ENCODE data around the gene CNTLN. TPM values are rescaled to one million over a fixed set of nuclear protein-coding genes. Genes with fewer than 3 reads are reported as not detected.

The CNTLN gene
- total RNA-seq, 1 experiment from 2014 or later = 5.1 TPM

DNA sequence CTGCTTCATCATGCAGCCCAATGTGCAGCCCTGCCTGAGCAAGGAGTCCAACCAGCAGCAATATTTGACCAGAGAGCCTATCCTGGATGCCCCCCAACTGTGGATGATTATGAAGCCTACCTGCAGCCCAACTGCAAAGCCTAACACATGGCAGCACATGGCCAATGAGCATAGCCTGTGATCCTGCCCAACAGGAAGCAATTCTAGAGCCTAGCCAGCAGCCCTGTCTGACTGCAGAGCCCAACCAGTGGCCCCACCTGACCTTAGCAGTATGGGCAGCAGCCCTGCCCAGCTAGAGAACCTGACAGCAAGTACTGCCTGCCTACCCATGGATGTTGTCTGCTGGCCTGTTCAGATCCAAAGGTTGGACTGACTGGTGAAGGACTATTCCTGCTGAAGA is 346.7 kb downstream of the CNTLN start:
- CTCF ChIA-PET = no interaction called here
- no peaks in the 10 kb centered on the region; a peak in 1 of 4 replicates for H3K9me3 ChIP-seq (ENCODE audit: control insufficient read depth in 1 of 2, insufficient read depth in 1 of 2, low read depth in 1 of 2, low read length in 2 of 2)
- no peak overlapping the region for H3K4me2 ChIP-seq (ENCODE audit: low read length)
- no peaks in the 10 kb centered on the region for H3K9me2 ChIP-seq (ENCODE audit: insufficient read depth)
- H3K9ac ChIP-seq (ENCODE audit: low read length) = no peak overlapping the region
- no peak for DNase-seq (ENCODE audit: low read depth, low spot score)
- BruUV-seq (replicated peaks) = no TSS peak
- H3K27me3 ChIP-seq (ENCODE audit: insufficient read depth, low read length) = no peaks in the 10 kb centered on the region
- RAD21 ChIA-PET (ENCODE audit: low non-redundant PET in 1 of 2, low total read pairs in 2 of 2, uncharacterized antibody in 2 of 2, unreplicated experiment in 2 of 2) = no interaction called here
- no peaks in the 10 kb centered on the region for H3K36me3 ChIP-seq (ENCODE audit: control insufficient read depth in 1 of 2, insufficient read depth in 2 of 2, low read length in 2 of 2)
- POLR2A ChIA-PET = no interaction called here
- TF ChIP-seq CBX3 (IDR thresholded peaks at IDR 0.05; ENCODE audit: low read depth) (no peak), EZH2 (IDR thresholded peaks at IDR 0.05) (no peak), POLR2A (IDR thresholded peaks at IDR 0.05; ENCODE audit: borderline replicate concordance, extremely low read depth, insufficient read depth, insufficient read length) (no peak), EGR1 (IDR thresholded peaks at IDR 0.05; ENCODE audit: low read depth) (no peak), YY1 (IDR thresholded peaks at IDR 0.05; ENCODE audit: extremely low read depth, insufficient replicate concordance, low read depth, low read length) (no peak), CEBPB (IDR thresholded peaks at IDR 0.05; ENCODE audit: low read depth) (no peak), ZFX (IDR thresholded peaks at IDR 0.05) (no peak), POLR2AphosphoS5 (IDR thresholded peaks at IDR 0.05; ENCODE audit: low read depth, low read length) (no peak)
- TF ChIP-seq, protein P1, sequence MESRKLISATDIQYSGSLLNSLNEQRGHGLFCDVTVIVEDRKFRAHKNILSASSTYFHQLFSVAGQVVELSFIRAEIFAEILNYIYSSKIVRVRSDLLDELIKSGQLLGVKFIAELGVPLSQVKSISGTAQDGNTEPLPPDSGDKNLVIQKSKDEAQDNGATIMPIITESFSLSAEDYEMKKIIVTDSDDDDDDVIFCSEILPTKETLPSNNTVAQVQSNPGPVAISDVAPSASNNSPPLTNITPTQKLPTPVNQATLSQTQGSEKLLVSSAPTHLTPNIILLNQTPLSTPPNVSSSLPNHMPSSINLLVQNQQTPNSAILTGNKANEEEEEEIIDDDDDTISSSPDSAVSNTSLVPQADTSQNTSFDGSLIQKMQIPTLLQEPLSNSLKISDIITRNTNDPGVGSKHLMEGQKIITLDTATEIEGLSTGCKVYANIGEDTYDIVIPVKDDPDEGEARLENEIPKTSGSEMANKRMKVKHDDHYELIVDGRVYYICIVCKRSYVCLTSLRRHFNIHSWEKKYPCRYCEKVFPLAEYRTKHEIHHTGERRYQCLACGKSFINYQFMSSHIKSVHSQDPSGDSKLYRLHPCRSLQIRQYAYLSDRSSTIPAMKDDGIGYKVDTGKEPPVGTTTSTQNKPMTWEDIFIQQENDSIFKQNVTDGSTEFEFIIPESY (IDR thresholded peaks at IDR 0.05; ENCODE audit: extremely low read depth, insufficient replicate concordance, low read length) = no peak
- TF ChIP-seq, protein P2, sequence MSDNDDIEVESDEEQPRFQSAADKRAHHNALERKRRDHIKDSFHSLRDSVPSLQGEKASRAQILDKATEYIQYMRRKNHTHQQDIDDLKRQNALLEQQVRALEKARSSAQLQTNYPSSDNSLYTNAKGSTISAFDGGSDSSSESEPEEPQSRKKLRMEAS (IDR thresholded peaks at IDR 0.05) = no peak
- H4K20me1 ChIP-seq (ENCODE audit: insufficient read depth) = no peaks in the 10 kb centered on the region
- intact Hi-C loops (cut with micrococcal nuclease) = no loop called here
- no peak overlapping the region for H3K4me3 ChIP-seq (replicated peaks in 1 of 2; ENCODE audit: low read depth in 1 of 2, low read length in 2 of 2)
- H3K27ac ChIP-seq (ENCODE audit: low read depth, low read length) = no peak overlapping the region
- ATAC-seq = no peak; the same call in 1 of the 2 replicates
- no peaks in the 10 kb centered on the region for H3K79me2 ChIP-seq (ENCODE audit: insufficient read depth, low read length)
- H3K4me1 ChIP-seq (ENCODE audit: control insufficient read depth in 1 of 2, insufficient read depth in 2 of 2, low read length in 2 of 2) = no peaks in the 10 kb centered on the region
- H2AFZ ChIP-seq (ENCODE audit: low read depth, low read length, poor library complexity, severe bottlenecking) = no peak overlapping the region

All from HCT116 (cell line).